Fibroblast of villous mesenchyme (primary cell): ENCODE data around the gene AKT2. TPM values are rescaled to one million over a fixed set of nuclear protein-coding genes. Genes with fewer than 3 reads are reported as not detected.

Experiments used
- DNase-seq: peaks from one replicate; pipeline ENCODE4 v3.0.0-alpha.2; 2010; ENCODE audit warnings: low read depth
- H3K4me3 ChIP-seq: 2 replicates; pipeline ENCODE4 v1.5.1; 2011; ENCODE audit warnings: low read depth, mild to moderate bottlenecking, low read length
- small RNA-seq: library from RNA; depleted of rRNA; stranded (forward); fragments of <200 nt; gene quantifications from one replicate; pipeline ENCODE3, GENCODE V24; 2012
- total RNA-seq: library from RNA; depleted of rRNA; stranded (reverse); fragments of >200 nt; gene quantifications from 2 replicates; pipeline ENCODE4 v1.2.3, GENCODE V29; 2012
- TF ChIP-seq, protein P1 (sequence below): IDR thresholded peaks from 2 replicates; pipeline ENCODE4 v1.5.1; 2012; ENCODE audit warnings: low read depth, mild to moderate bottlenecking, low read length; ENCODE audit not compliant: insufficient read depth

Gene AKT2
- total RNA-seq, 1 donor = 142 TPM

DNA sequence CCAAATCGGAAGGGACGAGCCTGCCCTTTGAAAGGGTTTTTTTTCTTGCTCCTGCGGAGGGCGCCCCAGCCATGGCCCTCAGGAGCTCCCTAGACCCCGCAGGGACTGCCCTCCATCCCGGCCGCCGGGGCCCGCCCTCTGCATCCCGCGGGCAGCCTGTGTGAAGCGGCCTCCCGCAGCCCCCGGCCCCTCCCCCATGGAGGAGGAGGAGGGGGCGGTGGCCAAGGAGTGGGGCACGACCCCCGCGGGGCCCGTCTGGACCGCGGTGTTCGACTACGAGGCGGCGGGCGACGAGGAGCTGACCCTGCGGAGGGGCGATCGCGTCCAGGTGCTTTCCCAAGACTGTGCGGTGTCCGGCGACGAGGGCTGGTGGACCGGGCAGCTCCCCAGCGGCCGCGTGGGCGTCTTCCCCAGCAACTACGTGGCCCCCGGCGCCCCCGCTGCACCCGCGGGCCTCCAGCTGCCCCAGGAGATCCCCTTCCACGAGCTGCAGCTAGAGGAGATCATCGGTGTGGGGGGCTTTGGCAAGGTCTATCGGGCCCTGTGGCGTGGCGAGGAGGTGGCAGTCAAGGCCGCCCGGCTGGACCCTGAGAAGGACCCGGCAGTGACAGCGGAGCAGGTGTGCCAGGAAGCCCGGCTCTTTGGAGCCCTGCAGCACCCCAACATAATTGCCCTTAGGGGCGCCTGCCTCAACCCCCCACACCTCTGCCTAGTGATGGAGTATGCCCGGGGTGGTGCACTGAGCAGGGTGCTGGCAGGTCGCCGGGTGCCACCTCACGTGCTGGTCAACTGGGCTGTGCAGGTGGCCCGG lies 93.1 kb downstream of the AKT2 start:
- DNase-seq = peak; percentile 9
- TF ChIP-seq, protein P1, sequence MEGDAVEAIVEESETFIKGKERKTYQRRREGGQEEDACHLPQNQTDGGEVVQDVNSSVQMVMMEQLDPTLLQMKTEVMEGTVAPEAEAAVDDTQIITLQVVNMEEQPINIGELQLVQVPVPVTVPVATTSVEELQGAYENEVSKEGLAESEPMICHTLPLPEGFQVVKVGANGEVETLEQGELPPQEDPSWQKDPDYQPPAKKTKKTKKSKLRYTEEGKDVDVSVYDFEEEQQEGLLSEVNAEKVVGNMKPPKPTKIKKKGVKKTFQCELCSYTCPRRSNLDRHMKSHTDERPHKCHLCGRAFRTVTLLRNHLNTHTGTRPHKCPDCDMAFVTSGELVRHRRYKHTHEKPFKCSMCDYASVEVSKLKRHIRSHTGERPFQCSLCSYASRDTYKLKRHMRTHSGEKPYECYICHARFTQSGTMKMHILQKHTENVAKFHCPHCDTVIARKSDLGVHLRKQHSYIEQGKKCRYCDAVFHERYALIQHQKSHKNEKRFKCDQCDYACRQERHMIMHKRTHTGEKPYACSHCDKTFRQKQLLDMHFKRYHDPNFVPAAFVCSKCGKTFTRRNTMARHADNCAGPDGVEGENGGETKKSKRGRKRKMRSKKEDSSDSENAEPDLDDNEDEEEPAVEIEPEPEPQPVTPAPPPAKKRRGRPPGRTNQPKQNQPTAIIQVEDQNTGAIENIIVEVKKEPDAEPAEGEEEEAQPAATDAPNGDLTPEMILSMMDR = no peak
- H3K4me3 ChIP-seq = peak overlapping the region; percentile 87

DNA sequence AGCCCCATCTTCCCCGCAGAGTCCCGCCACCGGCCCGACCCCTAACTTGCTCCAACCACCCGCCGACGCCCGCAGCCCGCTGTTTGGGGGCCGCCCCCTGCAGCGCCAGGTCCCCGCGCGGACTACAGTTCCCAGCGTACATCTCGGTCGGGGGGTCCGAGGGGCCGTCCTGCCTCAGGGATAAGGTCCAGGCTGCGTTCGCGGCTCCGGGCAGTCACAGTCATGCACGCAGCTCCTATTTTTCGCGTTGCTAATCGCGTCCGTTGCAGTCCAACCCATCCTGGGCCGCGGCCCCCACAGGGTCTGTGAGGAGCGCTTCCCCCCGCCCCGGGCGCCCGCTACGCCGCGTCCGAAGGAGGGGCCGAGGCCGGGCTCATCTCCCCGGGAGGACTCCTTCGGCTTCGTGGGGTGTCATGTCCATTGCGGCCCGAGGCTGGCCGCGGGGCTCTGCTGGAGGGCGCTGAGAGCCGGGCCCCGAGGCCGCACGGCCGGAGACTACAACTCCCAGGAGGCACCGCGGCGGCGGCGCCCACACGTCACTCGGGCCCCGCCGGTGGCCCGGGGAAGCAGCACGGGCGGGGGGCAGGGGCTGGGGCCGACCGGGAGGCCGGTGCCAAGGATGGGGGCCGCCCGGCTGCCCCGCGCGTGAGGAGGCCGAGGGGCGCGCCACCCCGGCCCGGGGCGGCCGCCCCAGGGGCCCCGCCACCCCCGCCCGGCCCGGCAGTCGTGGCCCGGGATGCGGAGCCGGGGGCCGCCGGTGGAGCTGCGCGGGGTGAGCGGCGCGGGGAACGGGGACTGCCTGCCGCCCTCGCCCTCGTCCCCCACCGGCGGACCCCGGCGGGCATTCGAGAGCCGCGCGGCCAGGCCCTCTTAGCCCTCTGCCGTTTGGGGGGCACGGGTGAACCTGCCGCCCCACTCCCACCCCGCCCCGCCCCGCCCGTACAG lies 94.0 kb downstream of the AKT2 start, which contains the start of gene MAP3K10:
MAP3K10 (plus strand) TSS at position 536 of the 945 bp plus-strand sequence. CDS start 606 bp downstream, outside the sequence.
- peak within 1 kb of the TSS; percentile 87 for H3K4me3 ChIP-seq
- peak; percentile 55 for DNase-seq
- TF ChIP-seq, protein P1 = no peak

DNA sequence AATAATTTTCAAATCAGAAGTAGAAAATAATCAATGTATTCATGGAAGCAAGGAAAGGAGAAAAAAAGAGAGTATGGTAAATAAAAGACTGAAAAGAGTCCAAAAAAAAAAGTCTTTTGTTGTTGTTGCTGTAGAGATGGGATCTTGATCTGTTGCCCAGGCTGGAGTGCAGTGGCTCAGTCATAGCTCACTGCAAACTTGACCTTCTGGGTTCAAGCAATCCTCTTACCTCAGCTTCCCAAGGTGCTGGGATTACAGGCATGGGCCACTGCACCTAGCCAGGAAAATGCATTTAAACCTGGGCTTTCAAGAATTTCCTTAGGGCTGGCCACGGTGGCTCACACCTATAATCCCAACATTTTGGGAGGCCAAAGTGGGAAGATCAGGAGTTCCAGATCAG lies 100.9 kb downstream of the AKT2 start:
- H3K4me3 ChIP-seq = no peak overlapping the region
- TF ChIP-seq, protein P1 = no peak

More for the DNA sequence above, 100.9 kb downstream of the AKT2 start:
- DNase-seq = no peak

Small RNAs within 50 kb of the gene (small RNA-seq; reads per million reads assigned to genes)
- gene MIR641 = 64.9 reads per million, percentile 96 among the genes with 10 or more reads in this experiment
- not detected for gene RNU6-945P

Other genes with a start within 250 kb of the AKT2 start
- 12.9 and 13.4 TPM in 2 replicates for gene ZNF780B, start 229.1 kb downstream of the AKT2 start, total RNA-seq
- 13.4 and 16.4 TPM in 2 replicates for gene ZNF780A, start 194.4 kb downstream of the AKT2 start, total RNA-seq
- 8.6 and 12.6 TPM in 2 replicates for gene MAP3K10, start 93.9 kb downstream of the AKT2 start, total RNA-seq
- gene TTC9B, start 67.0 kb downstream of the AKT2 start, total RNA-seq = not detected in 2 replicates
- under 0.01 and 0.86 TPM in 2 replicates for gene CCNP, start 58.7 kb downstream of the AKT2 start, total RNA-seq
- 11.2 and 11.9 TPM in 2 replicates for gene C19orf47, start 63.1 kb upstream of the AKT2 start, total RNA-seq
- gene PLD3, start 63.4 kb upstream of the AKT2 start, total RNA-seq = 146 and 152 TPM in 2 replicates
- gene HIPK4, start 104.8 kb upstream of the AKT2 start, total RNA-seq = under 0.01 TPM in 2 replicates
- gene PRX, start 128.0 kb upstream of the AKT2 start, total RNA-seq = 0.86 and 1.9 TPM in 2 replicates
- gene SERTAD1, start 140.6 kb upstream of the AKT2 start, total RNA-seq = 20.0 and 22.0 TPM in 2 replicates
- gene SERTAD3, start 159.0 kb upstream of the AKT2 start, total RNA-seq = 38.0 and 49.2 TPM in 2 replicates
- gene BLVRB, start 180.4 kb upstream of the AKT2 start, total RNA-seq = 33.7 and 64.7 TPM in 2 replicates
- gene SPTBN4, start 181.7 kb upstream of the AKT2 start, total RNA-seq = 0.32 and 1.3 TPM in 2 replicates